Measurements from ENCODE around the gene C1orf116. TPM values are rescaled to one million over a fixed set of nuclear protein-coding genes. Genes with fewer than 3 reads are reported as not detected.

C1orf116 gene
- polyA plus RNA-seq, 3 donors, result 0.03 to 0.04 TPM; not detected in 1

GRCh38 chr1:207077012-207077411 lies 44.5 kb upstream of the C1orf116 start:
- Mint-ChIP-seq H3K27me3 (ENCODE audit: low read depth in 3 of 3) (peaks cover 0 to 4% (median 0%) of the 10 kb centered on the region in 3 donors), H3K4me1 (peaks cover 6% of the 10 kb centered on the region), H3K27ac (peak overlapping the region in 1 of 7 donors; percentile 62), H3K4me3 (no peak overlapping the region), H3K36me3 (peaks cover 12 to 41% of the 10 kb centered on the region in 2 donors), H3K9me3 (no peaks in the 10 kb centered on the region)
- H3K4me2 ChIP-seq (replicated peaks; ENCODE audit: extremely low read depth, low read length, poor library complexity, severe bottlenecking), result no peak overlapping the region
- no peaks in the 10 kb centered on the region for H4K20me1 ChIP-seq (ENCODE audit: insufficient read depth, low read length)
- H3K9me3 ChIP-seq (replicated peaks in 1 of 2; ENCODE audit: control insufficient read depth in 1 of 2, insufficient read depth in 1 of 2, low read length in 2 of 2), result no peaks in the 10 kb centered on the region
- H2AFZ ChIP-seq (ENCODE audit: insufficient read depth, low read depth, low read length, poor library complexity, severe bottlenecking), result no peak overlapping the region
- no peak overlapping the region for H3K27ac ChIP-seq (ENCODE audit: low read depth in 1 of 2, low read length in 2 of 2)
- TF ChIP-seq CTCF (IDR thresholded peaks at IDR 0.05), result no peak
- intact Hi-C loops (cut with micrococcal nuclease), result no loop called here
- H3K27me3 ChIP-seq (ENCODE audit: control insufficient read depth in 2 of 2, insufficient read depth in 2 of 2, low read length in 2 of 2), result no peaks in the 10 kb centered on the region
- no peak for DNase-seq
- no peak overlapping the region for H3K4me3 ChIP-seq (replicated peaks in 1 of 3; ENCODE audit: low read depth in 2 of 3, low read length in 3 of 3)
- H3K36me3 ChIP-seq (replicated peaks in 1 of 2; ENCODE audit: control insufficient read depth in 1 of 2, insufficient read depth in 2 of 2, low read length in 2 of 2), result peaks cover 5 to 16% of the 10 kb centered on the region in 2 donors
- no CpG with 5 or more reads among the region's 1 CpG for WGBS (ENCODE audit: insufficient coverage)
- peaks cover 0 to 6% of the 10 kb centered on the region in 2 donors for H3K4me1 ChIP-seq (ENCODE audit: control insufficient read depth in 1 of 2, insufficient read depth in 2 of 2, low read length in 2 of 2)
- no peak overlapping the region for H3K9ac ChIP-seq (ENCODE audit: insufficient read depth, low read length, poor library complexity, severe bottlenecking)
- H3K79me2 ChIP-seq (ENCODE audit: insufficient read depth, low read length), result no peaks in the 10 kb centered on the region

- H3K27ac ChIP-seq (ENCODE audit: low read depth in 1 of 2, low read length in 2 of 2), result no peak overlapping the region
- H2AFZ ChIP-seq (ENCODE audit: insufficient read depth, low read depth, low read length, poor library complexity, severe bottlenecking), result no peak overlapping the region
- 100% methylated on average over 3 of the region's 5 CpGs for WGBS (ENCODE audit: insufficient coverage)
- H3K9ac ChIP-seq (ENCODE audit: insufficient read depth, low read length, poor library complexity, severe bottlenecking), result no peak overlapping the region
- no peak overlapping the region for H3K4me3 Mint-ChIP-seq
- peaks cover 18 to 47% of the 10 kb centered on the region in 2 donors for H3K36me3 Mint-ChIP-seq
- peaks cover 5 to 22% of the 10 kb centered on the region in 2 donors for H3K36me3 ChIP-seq (replicated peaks in 1 of 2; ENCODE audit: control insufficient read depth in 1 of 2, insufficient read depth in 2 of 2, low read length in 2 of 2)
- no peak overlapping the region for H3K4me2 ChIP-seq (replicated peaks; ENCODE audit: extremely low read depth, low read length, poor library complexity, severe bottlenecking)
- peaks cover 10% of the 10 kb centered on the region for H3K4me1 Mint-ChIP-seq
- intact Hi-C loops (cut with micrococcal nuclease), result no loop called here
- H3K27ac Mint-ChIP-seq, result no peak overlapping the region
- no peak for TF ChIP-seq CTCF (IDR thresholded peaks at IDR 0.05)
- no peaks in the 10 kb centered on the region for H4K20me1 ChIP-seq (ENCODE audit: insufficient read depth, low read length)
- no peaks in the 10 kb centered on the region for H3K27me3 ChIP-seq (ENCODE audit: control insufficient read depth in 2 of 2, insufficient read depth in 2 of 2, low read length in 2 of 2)
- no peaks in the 10 kb centered on the region for H3K9me3 ChIP-seq (replicated peaks in 1 of 2; ENCODE audit: control insufficient read depth in 1 of 2, insufficient read depth in 1 of 2, low read length in 2 of 2)
- H3K27me3 Mint-ChIP-seq (ENCODE audit: low read depth in 3 of 3), result peaks cover 0 to 4% (median 0%) of the 10 kb centered on the region in 3 donors
- H3K4me3 ChIP-seq (replicated peaks in 1 of 3; ENCODE audit: low read depth in 2 of 3, low read length in 3 of 3), result no peak overlapping the region
- no peaks in the 10 kb centered on the region for H3K9me3 Mint-ChIP-seq
- H3K4me1 ChIP-seq (ENCODE audit: control insufficient read depth in 1 of 2, insufficient read depth in 2 of 2, low read length in 2 of 2), result peaks cover 0 to 8% of the 10 kb centered on the region in 2 donors
- H3K79me2 ChIP-seq (ENCODE audit: insufficient read depth, low read length), result no peaks in the 10 kb centered on the region
- DNase-seq, result no peak
Observed at GRCh38 chr1:207076181-207076955, 43.8 kb upstream of the C1orf116 start.
